22Rv1 (cell line): ENCODE results near the gene EIF2S1.

Experiments
- ZFX ChIP-seq: fragments of 450-650 bp; IDR thresholded peaks from 2 replicates; pipeline ENCODE4 v1.6.1; 2017; ENCODE audit warnings: antibody characterized with exemption, borderline replicate concordance
- TF ChIP-seq, protein P1 (sequence below): fragments of 450-650 bp; IDR thresholded peaks from 2 replicates; pipeline ENCODE4 v1.5.1; 2017; ENCODE audit warnings: mild to moderate bottlenecking

DNA sequence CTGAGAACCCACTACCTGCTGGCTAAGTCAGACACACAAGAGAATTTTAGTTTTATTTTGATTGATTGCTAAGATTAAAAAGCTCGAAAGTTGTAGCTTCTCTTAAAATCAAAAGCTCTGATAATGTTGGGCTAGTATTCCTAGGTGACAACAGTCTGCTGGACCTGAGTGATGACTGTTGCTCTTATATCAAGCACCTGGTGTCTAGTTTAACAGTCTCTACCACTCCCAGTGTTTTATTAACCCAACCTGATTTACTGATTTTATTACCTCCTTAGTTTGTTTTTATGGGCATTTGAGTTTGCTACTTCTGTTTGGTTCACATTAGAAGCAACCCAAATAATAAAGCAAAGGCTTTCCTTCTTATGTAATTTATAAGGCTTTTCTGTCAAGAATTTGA, 42.3 kb upstream of the EIF2S1 start:
- TF ChIP-seq, protein P1, sequence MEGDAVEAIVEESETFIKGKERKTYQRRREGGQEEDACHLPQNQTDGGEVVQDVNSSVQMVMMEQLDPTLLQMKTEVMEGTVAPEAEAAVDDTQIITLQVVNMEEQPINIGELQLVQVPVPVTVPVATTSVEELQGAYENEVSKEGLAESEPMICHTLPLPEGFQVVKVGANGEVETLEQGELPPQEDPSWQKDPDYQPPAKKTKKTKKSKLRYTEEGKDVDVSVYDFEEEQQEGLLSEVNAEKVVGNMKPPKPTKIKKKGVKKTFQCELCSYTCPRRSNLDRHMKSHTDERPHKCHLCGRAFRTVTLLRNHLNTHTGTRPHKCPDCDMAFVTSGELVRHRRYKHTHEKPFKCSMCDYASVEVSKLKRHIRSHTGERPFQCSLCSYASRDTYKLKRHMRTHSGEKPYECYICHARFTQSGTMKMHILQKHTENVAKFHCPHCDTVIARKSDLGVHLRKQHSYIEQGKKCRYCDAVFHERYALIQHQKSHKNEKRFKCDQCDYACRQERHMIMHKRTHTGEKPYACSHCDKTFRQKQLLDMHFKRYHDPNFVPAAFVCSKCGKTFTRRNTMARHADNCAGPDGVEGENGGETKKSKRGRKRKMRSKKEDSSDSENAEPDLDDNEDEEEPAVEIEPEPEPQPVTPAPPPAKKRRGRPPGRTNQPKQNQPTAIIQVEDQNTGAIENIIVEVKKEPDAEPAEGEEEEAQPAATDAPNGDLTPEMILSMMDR: no peak
- TF ChIP-seq ZFX: no peak
